Measurements from ENCODE around the gene MAP3K13. TPM values are rescaled to one million over a fixed set of nuclear protein-coding genes. Genes with fewer than 3 reads are reported as not detected.

The MAP3K13 gene
- total and polyA plus RNA-seq, 4 donors: 35.3 to 56.3 (median 41.7) TPM

DNA sequence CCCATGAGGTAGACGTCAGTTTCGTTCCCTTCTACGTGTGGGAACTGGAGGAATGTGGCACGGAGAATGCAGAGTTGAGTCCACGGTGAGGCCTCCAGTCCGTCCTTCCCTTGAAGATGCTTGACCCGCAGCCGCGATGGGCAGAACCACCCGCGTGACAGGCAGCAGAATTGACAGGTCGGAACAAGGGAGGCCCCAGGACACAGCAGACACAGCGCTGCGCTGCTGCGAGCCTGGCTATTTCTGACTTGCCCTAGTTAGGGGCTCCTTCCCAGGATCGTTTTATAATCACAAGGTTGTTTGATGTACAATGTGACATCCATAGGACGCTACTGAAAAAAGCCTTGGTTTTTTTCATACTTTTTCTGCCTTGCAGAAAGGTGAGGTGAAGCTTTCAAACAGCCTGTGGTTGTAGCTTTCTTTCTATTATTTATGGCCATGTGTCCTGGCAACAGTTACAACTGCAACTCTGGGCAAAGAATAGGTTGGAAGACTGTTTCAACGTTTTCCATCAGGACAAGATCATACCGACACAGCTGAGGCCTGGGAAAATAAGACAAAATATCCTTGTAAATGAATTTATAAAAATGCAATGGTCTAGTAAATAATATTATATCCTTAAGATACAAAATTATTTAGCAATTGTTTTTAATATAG is 145.5 kb downstream of the MAP3K13 start:
- H3K36me3 ChIP-seq (ENCODE audit: control insufficient read depth, insufficient read depth, low read length): no peaks in the 10 kb centered on the region
- no peaks in the 10 kb centered on the region for H3K9me3 ChIP-seq (ENCODE audit: control insufficient read depth, insufficient read depth, low read length)
- DNase-seq (ENCODE audit: low read depth in 4 of 6, low spot score in 6 of 6): no peak
- no peak overlapping the region for H3K4me3 ChIP-seq (ENCODE audit: low read depth, low read length)
- 74% methylated on average over 16 of the region's 19 CpGs for WGBS (ENCODE audit: insufficient coverage)
- no peaks in the 10 kb centered on the region for H3K4me1 ChIP-seq (ENCODE audit: control insufficient read depth, insufficient read depth, low read length)
- no peak overlapping the region for H3K27ac ChIP-seq (ENCODE audit: low read depth, low read length)
- H3K27me3 ChIP-seq (ENCODE audit: control insufficient read depth, insufficient read depth, low read length): no peaks in the 10 kb centered on the region

GRCh38 chr3:185511711-185512110 is 148.8 kb downstream of the MAP3K13 start:
- Histone ChIP-seq H3K27ac (ENCODE audit: low read depth, low read length) (no peak overlapping the region), H3K9me3 (ENCODE audit: control insufficient read depth, insufficient read depth, low read length) (no peaks in the 10 kb centered on the region)
- 95% methylated on average over 2 of the region's 4 CpGs for WGBS (ENCODE audit: insufficient coverage)

GRCh38 chr3:185517387-185518130 is 154.6 kb downstream of the MAP3K13 start:
- H3K27me3 ChIP-seq (ENCODE audit: control insufficient read depth, insufficient read depth, low read length): no peaks in the 10 kb centered on the region
- H3K4me3 ChIP-seq (ENCODE audit: low read depth, low read length): no peak overlapping the region
- no peak overlapping the region for H3K27ac ChIP-seq (ENCODE audit: low read depth, low read length)
- no peak for DNase-seq (ENCODE audit: low read depth in 4 of 6, low spot score in 6 of 6)
- H3K9me3 ChIP-seq (ENCODE audit: control insufficient read depth, insufficient read depth, low read length): no peaks in the 10 kb centered on the region
- no peaks in the 10 kb centered on the region for H3K4me1 ChIP-seq (ENCODE audit: control insufficient read depth, insufficient read depth, low read length)
- no CpG with 5 or more reads among the region's 2 CpGs for WGBS (ENCODE audit: insufficient coverage)
- H3K36me3 ChIP-seq (ENCODE audit: control insufficient read depth, insufficient read depth, low read length): no peaks in the 10 kb centered on the region

More at GRCh38 chr3:185511711-185512110, 148.8 kb downstream of the MAP3K13 start:
- Histone ChIP-seq H3K27me3 (ENCODE audit: control insufficient read depth, insufficient read depth, low read length) (no peaks in the 10 kb centered on the region), H3K4me3 (ENCODE audit: low read depth, low read length) (no peak overlapping the region), H3K36me3 (ENCODE audit: control insufficient read depth, insufficient read depth, low read length) (no peaks in the 10 kb centered on the region), H3K4me1 (ENCODE audit: control insufficient read depth, insufficient read depth, low read length) (no peaks in the 10 kb centered on the region)
- DNase-seq (ENCODE audit: low read depth in 4 of 6, low spot score in 6 of 6): no peak

GRCh38 chr3:185519021-185519420 is 156.1 kb downstream of the MAP3K13 start:
- no peak for DNase-seq (ENCODE audit: low read depth in 4 of 6, low spot score in 6 of 6)
- WGBS (ENCODE audit: insufficient coverage): 86% methylated on average over 2 of the region's 5 CpGs
- Histone ChIP-seq H3K27ac (ENCODE audit: low read depth, low read length) (no peak overlapping the region), H3K27me3 (ENCODE audit: control insufficient read depth, insufficient read depth, low read length) (no peaks in the 10 kb centered on the region), H3K9me3 (ENCODE audit: control insufficient read depth, insufficient read depth, low read length) (no peaks in the 10 kb centered on the region), H3K4me3 (ENCODE audit: low read depth, low read length) (no peak overlapping the region), H3K4me1 (ENCODE audit: control insufficient read depth, insufficient read depth, low read length) (no peaks in the 10 kb centered on the region), H3K36me3 (ENCODE audit: control insufficient read depth, insufficient read depth, low read length) (no peaks in the 10 kb centered on the region)

GRCh38 chr3:185521349-185522138 is 158.6 kb downstream of the MAP3K13 start:
- no peak for DNase-seq (ENCODE audit: low read depth in 4 of 6, low spot score in 6 of 6)
- Histone ChIP-seq H3K4me1 (ENCODE audit: control insufficient read depth, insufficient read depth, low read length) (no peaks in the 10 kb centered on the region), H3K36me3 (ENCODE audit: control insufficient read depth, insufficient read depth, low read length) (no peaks in the 10 kb centered on the region), H3K27ac (ENCODE audit: low read depth, low read length) (no peak overlapping the region), H3K27me3 (ENCODE audit: control insufficient read depth, insufficient read depth, low read length) (no peaks in the 10 kb centered on the region), H3K4me3 (ENCODE audit: low read depth, low read length) (no peak overlapping the region), H3K9me3 (ENCODE audit: control insufficient read depth, insufficient read depth, low read length) (no peaks in the 10 kb centered on the region)
- 78% methylated on average over 4 of the region's 7 CpGs for WGBS (ENCODE audit: insufficient coverage)

DNA sequence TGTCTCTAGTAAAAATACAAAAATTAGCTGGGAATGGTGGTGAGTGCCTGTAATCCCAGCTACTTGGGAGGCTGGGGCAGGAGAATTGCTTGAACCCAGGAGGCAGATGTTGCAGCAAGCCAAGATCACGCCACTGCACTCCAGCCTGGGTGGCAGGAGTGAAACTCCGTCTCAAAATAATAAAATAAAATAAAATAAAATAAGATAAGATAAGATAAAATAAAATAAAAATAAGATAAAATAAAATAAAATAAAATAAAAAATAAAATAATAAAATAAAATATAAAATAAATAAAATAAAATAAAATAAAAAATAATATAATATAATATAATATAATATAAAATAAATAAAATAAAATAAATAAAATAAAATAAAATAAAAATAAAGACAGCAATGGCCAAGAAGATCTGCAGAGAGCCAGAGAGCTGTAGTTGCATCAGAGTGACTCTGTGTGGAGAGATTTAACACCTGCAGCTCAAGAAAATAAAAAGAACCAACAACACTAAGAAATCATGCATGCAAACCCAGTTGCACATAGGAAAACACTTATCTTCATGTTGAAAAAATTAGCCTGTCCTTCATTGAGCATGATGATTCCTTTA is 163.5 kb downstream of the MAP3K13 start:
- Histone ChIP-seq H3K27me3 (ENCODE audit: control insufficient read depth, insufficient read depth, low read length) (no peaks in the 10 kb centered on the region), H3K27ac (ENCODE audit: low read depth, low read length) (no peak overlapping the region), H3K36me3 (ENCODE audit: control insufficient read depth, insufficient read depth, low read length) (no peaks in the 10 kb centered on the region), H3K4me3 (ENCODE audit: low read depth, low read length) (no peak overlapping the region), H3K4me1 (ENCODE audit: control insufficient read depth, insufficient read depth, low read length) (no peaks in the 10 kb centered on the region), H3K9me3 (ENCODE audit: control insufficient read depth, insufficient read depth, low read length) (no peaks in the 10 kb centered on the region)
- no peak for DNase-seq (ENCODE audit: low read depth in 4 of 6, low spot score in 6 of 6)
- no CpG with 5 or more reads among the region's 2 CpGs for WGBS (ENCODE audit: insufficient coverage)

DNA sequence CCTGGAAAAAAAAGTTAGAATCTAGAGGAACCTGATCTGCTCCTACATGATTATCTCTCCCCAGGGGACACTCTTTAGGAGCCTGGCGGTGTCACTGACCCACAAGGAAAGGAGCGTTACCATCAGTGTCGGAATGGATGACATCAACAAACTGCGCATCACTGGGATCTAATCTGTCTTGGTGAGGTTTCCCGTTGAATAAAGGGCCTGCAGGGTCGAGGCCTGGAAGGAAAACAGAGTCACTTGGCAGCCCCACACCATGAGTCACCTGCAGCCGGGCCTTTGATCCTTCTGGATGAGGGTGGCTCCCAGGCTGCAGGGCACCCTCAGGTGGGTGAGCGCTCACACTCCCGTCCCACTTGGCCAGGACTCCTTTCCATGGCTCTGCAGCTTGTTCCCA is 164.4 kb downstream of the MAP3K13 start:
- no peak for DNase-seq (ENCODE audit: low read depth in 4 of 6, low spot score in 6 of 6)
- WGBS (ENCODE audit: insufficient coverage): 92% methylated on average over 7 of the region's 9 CpGs
- no peaks in the 10 kb centered on the region for H3K27me3 ChIP-seq (ENCODE audit: control insufficient read depth, insufficient read depth, low read length)

DNA sequence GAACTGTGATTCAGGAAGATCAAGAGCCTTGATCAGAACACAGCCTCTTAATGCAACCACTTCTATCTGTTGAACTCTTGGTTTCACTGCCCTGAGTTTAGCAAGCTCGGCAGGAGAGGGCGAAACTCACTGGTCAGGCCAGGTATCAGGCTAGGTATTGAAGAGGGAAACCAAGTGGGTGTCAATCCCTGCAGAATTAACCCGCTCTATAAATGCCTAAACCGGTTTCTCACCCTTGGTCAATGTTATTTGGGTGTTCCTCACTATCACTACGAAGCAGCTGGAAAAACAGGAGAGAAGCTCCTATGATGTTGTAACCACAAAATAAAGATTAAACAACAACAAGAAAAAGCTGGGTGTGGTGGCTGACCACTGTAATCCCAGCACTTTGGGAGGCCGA is 165.6 kb downstream of the MAP3K13 start:
- DNase-seq (ENCODE audit: low read depth in 4 of 6, low spot score in 6 of 6): no peak
- no peaks in the 10 kb centered on the region for H3K9me3 ChIP-seq (ENCODE audit: control insufficient read depth, insufficient read depth, low read length)
- no peaks in the 10 kb centered on the region for H3K4me1 ChIP-seq (ENCODE audit: control insufficient read depth, insufficient read depth, low read length)
- no peak overlapping the region for H3K4me3 ChIP-seq (ENCODE audit: low read depth, low read length)
- 85% methylated on average over 2 of the region's 6 CpGs for WGBS (ENCODE audit: insufficient coverage)
- no peak overlapping the region for H3K27ac ChIP-seq (ENCODE audit: low read depth, low read length)
- H3K36me3 ChIP-seq (ENCODE audit: control insufficient read depth, insufficient read depth, low read length): no peaks in the 10 kb centered on the region
- no peaks in the 10 kb centered on the region for H3K27me3 ChIP-seq (ENCODE audit: control insufficient read depth, insufficient read depth, low read length)

More for the DNA sequence above, 164.4 kb downstream of the MAP3K13 start:
- no peak overlapping the region for H3K4me3 ChIP-seq (ENCODE audit: low read depth, low read length)
- H3K27ac ChIP-seq (ENCODE audit: low read depth, low read length): no peak overlapping the region
- no peaks in the 10 kb centered on the region for H3K9me3 ChIP-seq (ENCODE audit: control insufficient read depth, insufficient read depth, low read length)
- H3K4me1 ChIP-seq (ENCODE audit: control insufficient read depth, insufficient read depth, low read length): no peaks in the 10 kb centered on the region
- H3K36me3 ChIP-seq (ENCODE audit: control insufficient read depth, insufficient read depth, low read length): no peaks in the 10 kb centered on the region

GRCh38 chr3:185530856-185531255 is 167.9 kb downstream of the MAP3K13 start:
- no CpG with 5 or more reads among the region's 5 CpGs for WGBS (ENCODE audit: insufficient coverage)
- Histone ChIP-seq H3K27me3 (ENCODE audit: control insufficient read depth, insufficient read depth, low read length) (no peaks in the 10 kb centered on the region), H3K36me3 (ENCODE audit: control insufficient read depth, insufficient read depth, low read length) (no peaks in the 10 kb centered on the region), H3K27ac (ENCODE audit: low read depth, low read length) (no peak overlapping the region), H3K4me3 (ENCODE audit: low read depth, low read length) (no peak overlapping the region), H3K9me3 (ENCODE audit: control insufficient read depth, insufficient read depth, low read length) (no peaks in the 10 kb centered on the region), H3K4me1 (ENCODE audit: control insufficient read depth, insufficient read depth, low read length) (no peaks in the 10 kb centered on the region)
- no peak for DNase-seq (ENCODE audit: low read depth in 4 of 6, low spot score in 6 of 6)
